HG02588 (cell line): ENCODE results near the gene CCDC57.
"Not testable (repeated sequence)": the region's sequence is repeated elsewhere in the genome, so short reads cannot be mapped to it uniquely, and the experiment has no call there.

Source experiments
- ATAC-seq: cut with Tn5 transposase; IDR thresholded peaks from one replicate; pipeline ENCODE4 v1.9.1; 2021; ENCODE audit warnings: mild to moderate bottlenecking, moderate library complexity; ENCODE audit not compliant: unreplicated experiment

The CCDC57 gene

GRCh38 chr17:82212331-82213250 is at the start of gene CCDC57:
CCDC57 (minus strand) TSS chr17:82212842; CDS start chr17:82201944, 10,898 bp downstream.
- peak; percentile 49 for ATAC-seq

- no peak for ATAC-seq
Observed at GRCh38 chr17:82262344-82262743, 49.7 kb upstream of the CCDC57 start.

DNA sequence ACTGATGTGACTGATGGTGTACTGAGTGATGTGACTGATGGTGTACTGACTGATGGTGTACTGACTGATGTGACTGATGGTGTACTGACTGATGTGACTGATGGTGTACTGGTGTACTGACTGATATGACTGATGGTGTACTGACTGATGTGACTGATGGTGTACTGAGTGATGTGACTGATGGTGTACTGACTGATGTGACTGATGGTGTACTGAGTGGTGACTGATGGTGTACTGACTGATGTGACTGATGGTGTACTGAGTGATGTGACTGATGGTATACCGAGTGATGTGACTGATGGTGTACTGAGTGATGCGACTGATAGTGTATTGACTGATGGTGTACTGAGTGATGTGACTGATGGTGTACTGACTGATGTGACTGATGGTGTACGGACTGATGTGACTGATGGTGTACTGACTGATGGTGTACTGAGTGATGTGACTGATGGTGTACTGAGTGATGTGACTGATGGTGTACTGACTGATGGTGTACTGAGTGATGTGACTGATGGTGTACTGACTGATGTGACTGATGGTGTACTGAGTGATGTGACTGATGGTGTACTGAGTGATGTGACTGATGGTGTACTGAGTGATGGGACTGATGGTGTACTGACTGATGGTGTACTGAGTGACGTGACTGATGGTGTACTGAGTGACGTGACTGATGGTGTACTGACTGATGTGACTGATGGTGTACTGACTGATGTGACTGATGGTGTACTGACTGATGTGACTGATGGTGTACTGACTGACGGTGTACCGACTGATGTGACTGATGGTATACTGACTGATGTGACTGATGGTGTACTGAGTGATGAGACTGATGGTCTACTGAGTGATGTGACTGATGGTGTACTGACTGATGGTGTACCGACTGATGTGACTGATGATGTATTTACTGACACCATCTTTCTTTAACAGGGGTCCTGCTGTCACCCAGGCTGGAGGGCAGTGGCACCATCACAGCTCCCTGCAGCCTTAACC is 47.6 kb upstream of the CCDC57 start:
- not testable (repeated sequence) for ATAC-seq

DNA sequence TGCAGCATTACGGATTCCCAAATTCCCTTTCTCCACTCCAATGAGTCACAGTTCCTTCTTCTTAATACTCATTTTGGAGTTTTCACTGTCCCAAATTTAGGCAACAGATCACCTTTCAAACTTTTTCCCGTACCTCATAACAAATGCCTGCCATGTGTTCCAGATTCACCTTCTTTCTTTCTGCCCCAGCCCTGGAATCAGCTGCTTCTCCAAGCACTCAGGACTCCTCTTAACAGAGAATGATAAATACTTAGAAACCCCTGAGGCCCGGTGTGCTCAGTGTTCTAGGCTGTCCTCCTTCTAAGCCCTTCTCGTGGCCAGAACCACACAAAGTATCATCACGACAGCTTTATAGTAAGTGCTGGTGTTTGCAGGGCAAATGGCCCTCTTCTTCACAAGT is 45.9 kb upstream of the CCDC57 start:
- no peak for ATAC-seq

- no peak for ATAC-seq
Observed at GRCh38 chr17:82257473-82257872, 44.8 kb upstream of the CCDC57 start.

DNA sequence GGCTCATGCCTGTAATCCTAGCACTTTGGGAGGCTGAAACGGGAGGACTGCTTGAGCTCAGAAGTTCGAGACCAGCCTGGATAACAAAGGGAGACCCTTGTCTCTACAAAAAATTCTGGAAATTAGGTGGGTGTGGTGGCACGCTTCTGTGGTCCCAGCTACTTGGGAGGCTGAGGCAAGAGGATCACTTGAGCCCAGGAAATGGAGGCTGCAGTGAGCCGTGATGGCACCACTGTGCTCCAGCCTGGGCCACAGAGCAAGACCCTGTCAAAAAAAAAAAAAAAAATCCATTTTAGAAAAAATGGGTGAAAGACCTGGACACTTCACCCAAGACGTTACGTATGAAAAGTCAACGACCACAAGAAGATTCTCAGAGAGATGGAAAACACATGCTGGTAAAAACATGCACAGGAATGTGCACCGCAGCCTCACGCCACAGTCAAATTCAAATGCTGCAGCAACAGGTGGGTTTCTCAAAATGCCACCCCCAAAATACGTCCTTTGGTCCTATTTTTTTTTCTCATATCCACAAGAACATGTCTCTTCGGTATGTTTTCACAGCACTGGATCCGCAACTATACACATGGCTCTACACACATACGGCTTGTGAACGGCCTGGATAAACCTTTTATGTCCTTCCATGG is 43.7 kb upstream of the CCDC57 start:
- ATAC-seq, result no peak

DNA sequence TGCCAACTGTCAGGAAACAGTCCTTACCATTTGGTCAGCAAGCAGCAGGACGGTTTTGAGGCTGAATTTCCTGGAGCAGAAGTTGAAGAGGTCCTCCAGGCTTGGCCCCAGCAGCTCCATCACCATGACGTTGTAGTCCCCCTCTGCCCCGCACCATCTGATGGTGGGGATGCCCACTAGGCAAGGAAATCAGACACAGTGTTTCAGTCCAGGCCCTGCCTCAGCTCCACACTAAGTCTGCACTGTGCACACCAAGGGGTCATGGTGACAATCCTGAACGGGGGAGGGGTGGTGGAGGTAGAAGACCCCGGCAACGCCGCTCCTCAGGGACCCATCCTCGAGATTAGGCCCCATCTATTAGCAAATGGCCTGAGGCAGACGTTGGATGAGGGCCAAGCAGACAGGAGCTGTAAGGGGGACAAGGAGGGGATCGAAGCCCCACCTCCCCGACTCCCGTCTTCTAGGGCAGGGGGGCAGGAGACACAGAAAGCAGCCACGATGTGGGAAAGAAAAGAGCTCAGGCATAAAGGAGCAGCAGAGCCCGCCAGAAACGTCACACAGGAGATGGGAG is 42.8 kb upstream of the CCDC57 start:
- no peak for ATAC-seq

DNA sequence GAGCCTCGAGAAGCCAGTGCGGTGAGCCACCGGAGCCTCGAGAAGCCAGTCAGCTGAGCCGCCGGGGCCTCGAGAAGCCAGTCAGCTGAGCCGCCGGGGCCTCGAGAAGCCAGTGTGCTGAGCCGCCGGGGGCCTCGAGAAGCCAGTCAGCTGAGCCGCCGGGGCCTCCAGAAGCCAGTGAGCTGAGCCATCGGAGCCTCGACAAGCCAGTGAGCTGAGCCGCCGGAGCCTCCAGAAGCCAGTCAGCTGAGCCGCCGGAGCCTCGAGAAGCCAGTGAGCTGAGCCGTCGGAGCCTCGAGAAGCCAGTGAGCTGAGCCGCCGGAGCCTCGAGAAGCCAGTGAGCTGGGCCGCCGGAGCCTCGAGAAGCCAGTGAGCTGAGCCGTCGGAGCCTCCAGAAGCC is 42.1 kb upstream of the CCDC57 start:
- not testable (repeated sequence) for ATAC-seq

DNA sequence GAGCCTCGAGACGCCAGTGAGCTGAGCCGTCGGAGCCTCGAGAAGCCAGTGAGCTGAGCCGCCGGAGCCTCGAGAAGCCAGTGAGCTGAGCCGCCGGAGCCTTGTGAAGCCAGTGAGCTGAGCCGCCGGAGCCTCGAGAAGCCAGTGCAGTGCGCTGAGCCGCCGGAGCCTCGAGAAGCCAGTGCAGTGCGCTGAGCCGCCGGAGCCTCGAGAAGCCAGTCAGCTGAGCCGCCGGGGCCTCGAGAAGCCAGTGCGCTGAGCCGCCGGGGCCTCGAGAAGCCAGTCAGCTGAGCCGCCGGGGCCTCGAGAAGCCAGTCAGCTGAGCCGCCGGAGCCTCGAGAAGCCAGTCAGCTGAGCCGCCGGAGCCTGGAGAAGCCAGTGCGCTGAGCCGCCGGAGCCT is 41.5 kb upstream of the CCDC57 start:
- ATAC-seq, result not testable (repeated sequence)

GRCh38 chr17:82253179-82253544 is 40.5 kb upstream of the CCDC57 start:
- ATAC-seq, result no peak

- ATAC-seq, result no peak
Observed at GRCh38 chr17:82252511-82253178, 40.0 kb upstream of the CCDC57 start.

GRCh38 chr17:82250868-82251500 is 38.3 kb upstream of the CCDC57 start:
- ATAC-seq, result no peak

DNA sequence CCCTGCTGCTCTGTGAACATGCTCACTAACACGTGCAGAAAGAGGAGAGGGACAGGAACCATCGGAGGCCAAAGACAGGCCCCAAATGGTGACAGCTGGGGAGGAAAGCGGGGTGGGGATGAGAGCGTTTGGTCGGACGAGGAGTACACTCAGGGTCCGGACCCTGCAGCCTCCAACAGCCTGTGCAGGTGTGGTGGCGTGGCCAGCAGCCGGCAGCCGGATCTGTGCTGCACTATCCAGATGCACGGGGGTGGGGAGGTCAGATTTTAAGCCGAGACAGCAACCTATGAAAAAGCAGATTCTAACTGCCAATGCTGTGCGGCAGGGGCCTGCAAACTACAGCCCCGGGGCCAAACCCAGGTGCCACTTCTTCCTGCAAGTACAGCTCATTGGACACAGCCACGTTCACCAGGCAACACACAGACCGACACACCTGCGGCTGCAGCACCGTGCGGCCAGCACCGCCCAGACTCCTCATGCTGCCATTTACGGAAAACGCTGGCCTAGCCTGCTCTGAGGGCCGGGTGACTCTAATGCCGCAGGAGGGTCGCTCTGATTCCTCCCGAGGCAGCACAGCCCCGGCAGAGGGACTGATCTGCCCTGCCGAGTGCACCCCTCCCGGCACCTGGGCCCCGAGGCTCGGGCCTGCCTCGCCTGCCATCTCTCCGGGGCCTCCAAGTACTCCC is 37.4 kb upstream of the CCDC57 start:
- no peak for ATAC-seq

DNA sequence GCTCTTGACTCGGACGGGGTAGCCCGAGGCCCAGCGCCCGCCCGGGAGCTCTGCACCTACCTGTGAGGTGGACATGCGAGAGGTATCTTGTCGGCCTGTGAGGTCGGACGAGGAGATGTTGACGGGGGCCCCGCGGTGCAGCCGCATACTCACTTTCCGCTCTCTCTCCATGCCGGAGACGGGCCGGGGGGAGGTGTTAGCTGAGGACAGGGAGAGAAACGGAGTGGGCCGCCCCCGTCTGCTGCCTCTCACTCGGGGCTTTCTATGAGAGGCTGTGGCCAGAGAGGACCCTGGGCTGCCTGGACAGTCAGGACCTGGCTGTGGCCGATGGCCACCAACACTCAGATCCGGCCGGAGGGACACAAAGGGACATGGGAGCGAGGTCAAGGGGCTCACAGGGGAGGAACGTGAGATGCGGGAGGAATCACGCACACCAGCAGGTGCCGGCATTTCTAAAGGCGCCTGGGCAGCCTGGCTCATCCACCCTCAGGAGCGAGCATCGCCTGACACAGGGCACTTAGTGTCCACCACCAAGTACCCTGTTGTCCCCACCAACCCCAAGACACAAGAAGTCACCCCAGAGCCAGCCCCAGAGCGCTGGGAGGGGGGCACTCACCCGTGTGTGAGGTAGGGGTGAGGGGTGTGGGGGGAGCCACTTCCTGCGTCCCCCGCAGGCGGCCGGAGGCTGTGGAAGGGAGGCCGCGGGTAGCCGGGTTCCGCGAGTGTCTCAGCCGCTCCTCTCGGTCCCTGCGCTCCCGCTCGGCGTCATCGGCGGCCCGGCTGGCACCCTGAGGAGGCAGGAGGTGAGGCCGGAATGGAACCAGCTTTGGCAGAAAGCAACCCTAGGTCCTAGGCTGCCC is 36.4 kb upstream of the CCDC57 start:
- no peak for ATAC-seq

DNA sequence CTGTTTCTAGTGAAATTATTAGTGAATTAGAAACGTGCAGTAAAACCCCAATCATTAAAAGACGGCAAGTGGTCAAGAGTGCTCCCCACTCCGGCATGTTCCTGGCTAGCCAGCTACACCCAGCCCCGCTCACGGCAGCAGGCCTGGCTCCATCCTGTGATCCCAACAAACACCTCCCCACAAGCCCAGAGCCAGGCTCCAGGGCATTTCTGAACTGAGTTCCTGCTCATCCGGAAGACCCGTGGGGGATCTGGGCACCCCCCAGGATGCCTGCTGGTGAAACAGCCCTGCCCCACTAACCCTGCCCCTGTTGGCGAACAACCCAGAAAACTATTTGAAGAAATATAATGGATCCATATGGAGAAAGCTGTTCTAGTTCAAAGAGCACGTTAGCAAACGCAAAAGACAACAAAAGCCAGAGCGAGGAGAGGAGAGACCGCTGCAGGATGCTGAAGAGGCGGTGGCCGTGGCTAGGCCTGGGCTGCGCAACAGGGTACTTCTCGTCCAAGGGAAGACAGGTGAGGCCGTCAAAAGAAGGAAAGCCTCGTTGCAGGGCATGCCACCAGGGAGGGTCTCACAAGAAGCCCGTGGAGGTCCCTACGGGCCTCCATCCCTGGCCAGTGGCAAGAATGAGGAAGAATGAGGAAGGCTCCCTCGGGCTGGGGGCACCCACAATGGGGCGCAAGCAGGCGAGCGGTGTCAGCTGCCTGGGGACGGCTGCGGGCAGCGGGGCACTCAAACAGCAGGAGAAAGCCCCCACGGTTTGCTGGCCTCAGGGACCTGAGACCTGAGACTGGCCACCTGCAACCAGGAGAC is 35.4 kb upstream of the CCDC57 start:
- ATAC-seq, result no peak

DNA sequence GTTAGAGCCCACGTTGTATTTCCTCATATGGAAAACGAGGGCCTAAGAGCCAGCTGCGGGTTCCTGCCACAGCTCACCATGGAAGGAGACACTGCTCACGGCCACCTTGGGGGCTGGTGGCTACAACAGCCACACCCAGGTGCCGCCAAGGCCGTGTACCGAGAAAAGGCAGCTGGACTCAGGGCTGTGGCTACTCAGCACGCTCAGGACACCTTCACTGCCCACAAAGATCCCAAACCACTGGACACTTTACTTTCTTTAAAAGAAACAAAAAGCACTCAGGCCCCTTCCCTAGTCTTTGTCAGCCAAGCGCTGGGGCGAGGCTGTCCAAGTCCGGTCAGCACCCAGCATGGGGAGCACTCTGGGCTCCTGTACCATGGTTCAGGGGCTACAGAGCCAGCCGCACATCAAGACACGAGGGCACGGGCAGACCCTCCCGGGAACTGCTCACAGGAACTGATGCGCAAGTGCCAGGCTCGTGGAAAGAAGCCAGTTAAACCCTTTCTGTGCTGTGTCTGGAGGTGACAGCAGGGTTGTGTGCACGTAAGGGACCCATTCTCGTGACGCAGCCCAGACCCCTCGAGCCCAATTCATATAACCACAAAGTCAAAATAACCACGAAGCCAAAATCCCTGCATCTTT is 34.7 kb upstream of the CCDC57 start:
- no peak for ATAC-seq
